GM10266 (cell line): Measurements from ENCODE around the gene CALML3.

ENCODE experiments used
- DNase-seq: peaks from one replicate; pipeline ENCODE4 v3.0.0; 2012; ENCODE audit errors: extremely low spot score
- CTCF ChIP-seq: IDR thresholded peaks from 2 replicates; pipeline ENCODE4 v1.5.1; 2012; ENCODE audit warnings: mild to moderate bottlenecking, low read depth; ENCODE audit not compliant: control insufficient read depth, insufficient read depth; ENCODE audit errors: missing control alignments

Gene CALML3

GRCh38 chr10:5560817-5561703 lies 36.3 kb downstream of the CALML3 start:
- no peak for DNase-seq
- no peak for TF ChIP-seq CTCF

GRCh38 chr10:5561704-5562645 lies 37.2 kb downstream of the CALML3 start:
- no peak for DNase-seq
- TF ChIP-seq CTCF = no peak

- TF ChIP-seq CTCF = no peak
- DNase-seq = no peak
These were observed 38.7 kb downstream of the CALML3 start for GRCh38 chr10:5563321-5563961.

- DNase-seq = no peak
- TF ChIP-seq CTCF = no peak
These were observed 39.3 kb downstream of the CALML3 start for GRCh38 chr10:5563991-5564536.

- no peak for DNase-seq
- no peak for TF ChIP-seq CTCF
These were observed 39.9 kb downstream of the CALML3 start for GRCh38 chr10:5564537-5565204.

- no peak for DNase-seq
These were observed 40.4 kb downstream of the CALML3 start for GRCh38 chr10:5565205-5565545.

More at GRCh38 chr10:5565205-5565545, 40.4 kb downstream of the CALML3 start:
- no peak for TF ChIP-seq CTCF
